GM21825 (cell line): Measurements from ENCODE around the gene ANKRD12.
A peak's percentile ranks its signal among the peaks of the same experiment; 100 is the strongest.
"Not testable (repeated sequence)": the region's sequence is repeated elsewhere in the genome, so short reads cannot be mapped to it uniquely, and the experiment has no call there.

Experiments
- ATAC-seq: cut with Tn5 transposase; IDR thresholded peaks from one replicate; pipeline ENCODE4 v1.9.1; 2021; ENCODE audit warnings: mild to moderate bottlenecking, moderate library complexity; ENCODE audit not compliant: unreplicated experiment

ANKRD12 gene

GRCh38 chr18:9136315-9137155 lies at the start of gene ANKRD12:
Gene ANKRD12 (plus strand): TSS chr18:9136781. CDS start chr18:9182433, 45,652 bp downstream.
- peak; percentile 61 for ATAC-seq

GRCh38 chr18:9087144-9087543 lies 49.4 kb upstream of the ANKRD12 start:
- no peak for ATAC-seq

GRCh38 chr18:9088252-9088651 lies 48.3 kb upstream of the ANKRD12 start:
- no peak for ATAC-seq

- not testable (repeated sequence) for ATAC-seq
Observed at GRCh38 chr18:9088727-9089126, 47.9 kb upstream of the ANKRD12 start.

GRCh38 chr18:9090578-9090977 lies 46.0 kb upstream of the ANKRD12 start:
- ATAC-seq = no peak

- no peak for ATAC-seq
Observed at GRCh38 chr18:9091066-9091476, 45.5 kb upstream of the ANKRD12 start.

- ATAC-seq = no peak
Observed at GRCh38 chr18:9092665-9093064, 43.9 kb upstream of the ANKRD12 start.

- not testable (repeated sequence) for ATAC-seq
Observed at GRCh38 chr18:9093109-9093508, 43.5 kb upstream of the ANKRD12 start.

- ATAC-seq = no peak
Observed at GRCh38 chr18:9094307-9095226, 42.0 kb upstream of the ANKRD12 start.

GRCh38 chr18:9095297-9096006 lies 41.1 kb upstream of the ANKRD12 start:
- peak; percentile 85 for ATAC-seq

- ATAC-seq = no peak
Observed at GRCh38 chr18:9096007-9096371, 40.6 kb upstream of the ANKRD12 start.

- no peak for ATAC-seq
Observed at GRCh38 chr18:9096685-9097084, 39.9 kb upstream of the ANKRD12 start.

GRCh38 chr18:9097349-9097748 lies 39.2 kb upstream of the ANKRD12 start:
- ATAC-seq = no peak

- no peak for ATAC-seq
Observed at GRCh38 chr18:9100796-9101195, 35.8 kb upstream of the ANKRD12 start.

- ATAC-seq = no peak
Observed at GRCh38 chr18:9101730-9102507, 34.7 kb upstream of the ANKRD12 start.

GRCh38 chr18:9102508-9103375 lies 33.8 kb upstream of the ANKRD12 start, which contains the start of gene NDUFV2:
Gene NDUFV2 (plus strand): TSS chr18:9102699. CDS start chr18:9102744, 45 bp downstream.
- peak; percentile 87 for ATAC-seq

- no peak for ATAC-seq
Observed at GRCh38 chr18:9103376-9103873, 33.2 kb upstream of the ANKRD12 start.

- ATAC-seq = no peak
Observed at GRCh38 chr18:9104244-9104901, 32.2 kb upstream of the ANKRD12 start.

GRCh38 chr18:9105420-9105819 lies 31.2 kb upstream of the ANKRD12 start:
- no peak for ATAC-seq
